ENCODE measurements around the gene MYH10. TPM values are rescaled to one million over a fixed set of nuclear protein-coding genes. Genes with fewer than 3 reads are reported as not detected.

MYH10 gene
- total RNA-seq, 1 donor from 2014 or later = 378 TPM

- Histone ChIP-seq H3K9me3 (no peaks in the 10 kb centered on the region), H3K4me3 (no peak overlapping the region), H3K36me3 (peaks cover 45 to 49% of the 10 kb centered on the region in 2 donors), H3K27me3 (no peaks in the 10 kb centered on the region), H3K4me1 (peaks cover 4 to 8% of the 10 kb centered on the region in 2 donors), H3K27ac (no peak overlapping the region)
- TF ChIP-seq CTCF (IDR thresholded peaks at IDR 0.05) = no peak
- DNase-seq (ENCODE audit: low spot score in 2 of 2) = no peak
- intact Hi-C loops (cut with DNase I) = no loop called here
Measured at GRCh38 chr17:8443756-8444155, 186.8 kb downstream of the MYH10 start.

GRCh38 chr17:8442310-8442709 is 188.2 kb downstream of the MYH10 start:
- H3K4me3 ChIP-seq = no peak overlapping the region
- H3K4me1 ChIP-seq = peaks cover 8 to 18% of the 10 kb centered on the region in 2 donors
- H3K36me3 ChIP-seq = peaks cover 40 to 41% of the 10 kb centered on the region in 2 donors
- H3K9me3 ChIP-seq = no peaks in the 10 kb centered on the region
- no peak for TF ChIP-seq CTCF (IDR thresholded peaks at IDR 0.05)
- intact Hi-C loops (cut with DNase I) = no loop called here
- no peak overlapping the region for H3K27ac ChIP-seq
- DNase-seq (ENCODE audit: low spot score in 2 of 2) = no peak
- no peaks in the 10 kb centered on the region for H3K27me3 ChIP-seq

GRCh38 chr17:8441690-8442089 is 188.8 kb downstream of the MYH10 start:
- no peak for DNase-seq (ENCODE audit: low spot score in 2 of 2)
- no peak overlapping the region for H3K4me3 ChIP-seq
- intact Hi-C loops (cut with DNase I) = no loop called here
- H3K27me3 ChIP-seq = no peaks in the 10 kb centered on the region
- H3K9me3 ChIP-seq = no peaks in the 10 kb centered on the region
- TF ChIP-seq CTCF (IDR thresholded peaks at IDR 0.05) = no peak
- H3K36me3 ChIP-seq = peaks cover 34 to 35% of the 10 kb centered on the region in 2 donors
- H3K4me1 ChIP-seq = peaks cover 8 to 22% of the 10 kb centered on the region in 2 donors
- no peak overlapping the region for H3K27ac ChIP-seq

DNA sequence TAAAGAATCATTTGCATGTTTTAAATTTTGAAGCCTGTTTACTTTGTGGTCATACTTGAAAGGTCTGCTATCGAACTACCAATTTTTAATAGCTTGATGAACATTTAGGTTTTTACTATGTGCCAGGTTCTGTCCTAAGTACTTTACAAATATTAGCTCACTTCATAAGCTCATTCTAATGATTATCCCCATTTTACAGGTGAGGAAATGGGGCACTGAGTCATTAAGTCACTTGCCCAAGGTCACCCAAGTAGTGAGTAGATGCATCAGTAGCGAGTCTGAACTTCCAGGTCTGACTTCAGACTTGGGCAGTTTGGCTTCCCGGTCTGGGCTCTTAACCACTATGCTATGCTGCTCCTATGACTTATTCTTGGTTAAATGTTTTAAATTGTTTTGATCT is 190.8 kb downstream of the MYH10 start:
- TF ChIP-seq CTCF (IDR thresholded peaks at IDR 0.05) = no peak
- Histone ChIP-seq H3K9me3 (no peaks in the 10 kb centered on the region), H3K4me1 (peaks cover 10 to 22% of the 10 kb centered on the region in 2 donors), H3K27ac (no peak overlapping the region), H3K4me3 (no peak overlapping the region), H3K36me3 (peaks cover 23 to 26% of the 10 kb centered on the region in 2 donors), H3K27me3 (no peaks in the 10 kb centered on the region)
- no peak for DNase-seq (ENCODE audit: low spot score in 2 of 2)
- intact Hi-C loops (cut with DNase I) = no loop called here

GRCh38 chr17:8438441-8438840 is 192.1 kb downstream of the MYH10 start:
- H3K4me1 ChIP-seq = peaks cover 10 to 22% of the 10 kb centered on the region in 2 donors
- no peaks in the 10 kb centered on the region for H3K27me3 ChIP-seq
- intact Hi-C loops (cut with DNase I) = no loop called here
- no peak for TF ChIP-seq CTCF (IDR thresholded peaks at IDR 0.05)
- H3K27ac ChIP-seq = peak overlapping the region in 1 of 2 donors; percentile 95
- peaks cover 16 to 18% of the 10 kb centered on the region in 2 donors for H3K36me3 ChIP-seq
- H3K4me3 ChIP-seq = peak overlapping the region in 1 of 2 donors; percentile 73
- H3K9me3 ChIP-seq = no peaks in the 10 kb centered on the region
- DNase-seq (ENCODE audit: low spot score in 2 of 2) = no peak

DNA sequence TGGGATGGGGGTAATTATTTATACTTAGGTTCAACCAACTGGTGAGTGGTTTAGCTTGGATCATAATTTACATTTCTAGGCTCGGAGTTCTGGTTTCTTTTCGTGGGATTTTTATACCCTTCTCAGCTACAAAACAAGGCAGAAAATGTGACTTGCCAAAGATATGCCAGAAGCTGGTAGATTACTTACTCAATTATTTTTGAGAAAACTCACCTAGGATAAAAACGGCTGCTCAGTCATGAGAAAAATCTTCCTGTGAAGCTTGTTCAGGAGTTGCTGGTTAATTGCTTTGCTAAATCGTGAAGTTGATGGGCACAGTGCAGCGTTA is 193.7 kb downstream of the MYH10 start:
- no peaks in the 10 kb centered on the region for H3K27me3 ChIP-seq
- H3K36me3 ChIP-seq = peaks cover 16 to 18% of the 10 kb centered on the region in 2 donors
- H3K9me3 ChIP-seq = no peaks in the 10 kb centered on the region
- TF ChIP-seq CTCF (IDR thresholded peaks at IDR 0.05) = no peak
- intact Hi-C loops (cut with DNase I) = no loop called here
- peak overlapping the region; percentile 95 to 100 for H3K27ac ChIP-seq
- no peak for DNase-seq (ENCODE audit: low spot score in 2 of 2)
- peaks cover 9 to 31% of the 10 kb centered on the region in 2 donors for H3K4me1 ChIP-seq
- peak overlapping the region; percentile 73 to 96 for H3K4me3 ChIP-seq
